Uterus (tissue), 4 donors: ENCODE measurements around the gene C1QTNF4. TPM values are rescaled to one million over a fixed set of nuclear protein-coding genes. Genes with fewer than 3 reads are reported as not detected.

Source experiments
- DNase-seq, 2 donors: peaks; one replicate each; pipeline ENCODE4 v3.0.0-alpha.2; 2019 to 2020
- H3K27ac ChIP-seq, 2 donors: fragments of 200-600 bp; sonication (generic); 1 replicate in 1 of 2; 2 replicates in 1 of 2; pipeline ENCODE4 v1.5.1; 2016 to 2018
- H3K27me3 ChIP-seq, 2 donors: fragments of 200-600 bp; sonication (generic); one replicate each; pipeline ENCODE4 v1.5.1; 2018 to 2019; ENCODE audit warnings: control low read depth in 1 of 2
- H3K36me3 ChIP-seq, 2 donors: fragments of 200-600 bp; sonication (generic); one replicate each; pipeline ENCODE4 v1.5.1; 2019; ENCODE audit warnings: control low read depth in 1 of 2
- H3K4me1 ChIP-seq, 2 donors: fragments of 200-600 bp; sonication (generic); one replicate each; pipeline ENCODE4 v1.5.1; 2018 to 2019; ENCODE audit warnings: control low read depth in 1 of 2
- H3K4me3 ChIP-seq, 2 donors: fragments of 200-600 bp; sonication (generic); 1 replicate in 1 of 2; 2 replicates in 1 of 2; pipeline ENCODE4 v1.5.1; 2018 to 2019; ENCODE audit warnings: mild to moderate bottlenecking in 1 of 2
- H3K9me3 ChIP-seq, 2 donors: fragments of 200-600 bp; sonication (generic); one replicate each; pipeline ENCODE4 v1.5.1; 2019; ENCODE audit warnings: control low read depth in 1 of 2
- POLR2A ChIP-seq, 2 donors: fragments of 450-650 bp; IDR thresholded peaks; one replicate each; pipeline ENCODE4 v1.6.1; 2016; ENCODE audit warnings: antibody characterized with exemption in 2 of 2, mild to moderate bottlenecking in 1 of 2, moderate library complexity in 1 of 2
- intact Hi-C: fragments of 100-400 bp; cut with DNase I; formaldehyde crosslinking; loops from one replicate; pipeline ENCODE4 v1.15.1; 2023; ENCODE audit warnings: low total_unique reads
- small RNA-seq: library from RNA; depleted of rRNA; stranded (forward); fragments of <200 nt; gene quantifications from one replicate; pipeline ENCODE3, GENCODE V24; 2016
- total RNA-seq, 4 donors: library from RNA; depleted of rRNA in 3 of 4; stranded (reverse); fragments of >200 nt in 3 of 4; gene quantifications; one replicate each; pipeline versions ENCODE4 v1.1.0 to v1.2.4, GENCODE V29; 2014 to 2023
- TF ChIP-seq, protein P1 (sequence below), 4 experiments: fragments of 200-600 bp in 2 of 4; fragments of 450-650 bp in 2 of 4; sonication (generic) in 2 of 4; IDR thresholded peaks; one replicate each; pipeline ENCODE4 v1.5.1; 2016 to 2019; ENCODE audit warnings: antibody characterized with exemption in 4 of 4, mild to moderate bottlenecking in 2 of 4, moderate library complexity in 1 of 4
- donor health status: DM: yes; HTN: yes; CAD: no.

Gene C1QTNF4
- total RNA-seq, 4 donors from 2014 or later: 5.0 to 15.4 (median 14.8) TPM

DNA sequence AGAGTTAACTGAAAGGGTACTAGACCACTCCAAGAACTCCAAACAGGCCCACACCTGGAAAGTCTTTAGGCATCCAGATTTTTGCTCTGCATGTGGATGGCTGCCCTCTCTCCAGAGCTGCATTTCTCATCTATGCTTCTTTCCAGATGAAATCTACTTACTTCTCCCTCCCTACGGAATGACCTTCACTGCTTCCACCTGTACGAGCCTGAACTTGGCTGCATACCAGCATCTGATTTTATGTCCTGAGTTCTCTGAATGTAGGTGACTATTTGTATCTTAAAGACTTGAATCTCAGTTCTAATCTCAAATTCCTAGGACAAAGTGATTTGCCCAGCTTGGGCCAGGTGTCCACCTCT, 54.6 kb downstream of the C1QTNF4 start:
- intact Hi-C loops: no loop called here
- peak overlapping the region in 1 of 2 donors; percentile 25 for H3K27ac ChIP-seq

More for the DNA sequence above, 54.6 kb downstream of the C1QTNF4 start:
- DNase-seq: no peak
- peaks cover 6 to 20% of the 10 kb centered on the region in 2 donors for H3K4me1 ChIP-seq
- H3K9me3 ChIP-seq: no peaks in the 10 kb centered on the region
- no peaks in the 10 kb centered on the region for H3K36me3 ChIP-seq
- no peaks in the 10 kb centered on the region for H3K27me3 ChIP-seq
- H3K4me3 ChIP-seq: no peak overlapping the region
- TF ChIP-seq, protein P1, sequence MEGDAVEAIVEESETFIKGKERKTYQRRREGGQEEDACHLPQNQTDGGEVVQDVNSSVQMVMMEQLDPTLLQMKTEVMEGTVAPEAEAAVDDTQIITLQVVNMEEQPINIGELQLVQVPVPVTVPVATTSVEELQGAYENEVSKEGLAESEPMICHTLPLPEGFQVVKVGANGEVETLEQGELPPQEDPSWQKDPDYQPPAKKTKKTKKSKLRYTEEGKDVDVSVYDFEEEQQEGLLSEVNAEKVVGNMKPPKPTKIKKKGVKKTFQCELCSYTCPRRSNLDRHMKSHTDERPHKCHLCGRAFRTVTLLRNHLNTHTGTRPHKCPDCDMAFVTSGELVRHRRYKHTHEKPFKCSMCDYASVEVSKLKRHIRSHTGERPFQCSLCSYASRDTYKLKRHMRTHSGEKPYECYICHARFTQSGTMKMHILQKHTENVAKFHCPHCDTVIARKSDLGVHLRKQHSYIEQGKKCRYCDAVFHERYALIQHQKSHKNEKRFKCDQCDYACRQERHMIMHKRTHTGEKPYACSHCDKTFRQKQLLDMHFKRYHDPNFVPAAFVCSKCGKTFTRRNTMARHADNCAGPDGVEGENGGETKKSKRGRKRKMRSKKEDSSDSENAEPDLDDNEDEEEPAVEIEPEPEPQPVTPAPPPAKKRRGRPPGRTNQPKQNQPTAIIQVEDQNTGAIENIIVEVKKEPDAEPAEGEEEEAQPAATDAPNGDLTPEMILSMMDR (IDR thresholded peaks at IDR 0.05): no peak
- no peak for TF ChIP-seq POLR2A (IDR thresholded peaks at IDR 0.05)

Small RNA genes within 50 kb of the gene (small RNA-seq; reads per million reads assigned to genes)
- not detected for gene RN7SL652P
- not detected for gene RNU5E-10P

Other genes starting within 250 kb of the C1QTNF4 start
- under 1 TPM in 2 of 4 donors, not detected in 2; 0.09 to 0.14 TPM for gene MYBPC3, start 241.7 kb downstream of the C1QTNF4 start, total RNA-seq
- gene SPI1, start 215.9 kb downstream of the C1QTNF4 start, total RNA-seq: 1 to 10 TPM; 4.9 to 9.7 (median 7.6) TPM
- gene SLC39A13, start 185.8 kb downstream of the C1QTNF4 start, total RNA-seq: 10 to 100 TPM; 30.9 to 79.2 (median 64.2) TPM
- gene PSMC3, start 168.0 kb downstream of the C1QTNF4 start, total RNA-seq: 100 to 1,000 TPM in 1 of 4 donors, 10 to 100 TPM in 3; 43.8 to 161 (median 96.2) TPM
- gene RAPSN, start 145.3 kb downstream of the C1QTNF4 start, total RNA-seq: under 1 TPM in 1 of 4 donors, not detected in 3; 0.41 TPM
- gene CELF1, start 41.3 kb downstream of the C1QTNF4 start, total RNA-seq: 100 to 1,000 TPM in 3 of 4 donors, 10 to 100 TPM in 1; 51.2 to 138 (median 121) TPM
- gene PTPMT1, start 28.8 kb downstream of the C1QTNF4 start, total RNA-seq: 10 to 100 TPM; 28.5 to 74.4 (median 48.7) TPM
- 10 to 100 TPM in 3 of 4 donors, 1 to 10 TPM in 1; 9.7 to 36.3 (median 18.5) TPM for gene KBTBD4, start 15.4 kb downstream of the C1QTNF4 start, total RNA-seq
- 10 to 100 TPM; 59.2 to 67.6 (median 62.5) TPM for gene NDUFS3, start 15.3 kb downstream of the C1QTNF4 start, total RNA-seq
- gene FAM180B, start 7.7 kb downstream of the C1QTNF4 start, total RNA-seq: under 1 TPM in 2 of 4 donors, not detected in 2; 0.21 to 0.30 TPM
- 10 to 100 TPM; 24.8 to 65.6 (median 49.5) TPM for gene MTCH2, start 48.1 kb upstream of the C1QTNF4 start, total RNA-seq
- gene AGBL2, start 121.0 kb upstream of the C1QTNF4 start, total RNA-seq: 10 to 100 TPM in 1 of 4 donors, 1 to 10 TPM in 3; 1.3 to 45.6 (median 2.6) TPM
- 100 to 1,000 TPM; 147 to 442 (median 202) TPM for gene FNBP4, start 172.9 kb upstream of the C1QTNF4 start, total RNA-seq